HepG2 (cell line): ENCODE data around the gene TIFAB. TPM values are rescaled to one million over a fixed set of nuclear protein-coding genes. Genes with fewer than 3 reads are reported as not detected.

Experiments
- CREM ChIP-seq, 2 experiments: sonication (generic) in 1 of 2; formaldehyde crosslinking in 1 of 2; IDR thresholded peaks; 2 replicates each; pipeline versions ENCODE4 v1.4.0 to v1.6.1; 2016 to 2020; ENCODE audit warnings: antibody characterized with exemption in 1 of 2, mild to moderate bottlenecking in 1 of 2, missing genetic modification reagents in 1 of 2
- GTF2F1 ChIP-seq: fragments of 150-350 bp; IDR thresholded peaks from 2 replicates; pipeline ENCODE4 v1.6.1; 2014; ENCODE audit warnings: low read length
- HBP1 ChIP-seq: IDR thresholded peaks from 2 replicates; pipeline ENCODE4 v1.6.1; 2016; ENCODE audit warnings: low read depth, control low read depth
- HES4 ChIP-seq: sonication (generic); formaldehyde crosslinking; IDR thresholded peaks from 2 replicates; pipeline ENCODE4 v1.9.0; 2021; ENCODE audit warnings: mild to moderate bottlenecking, missing genetic modification reagents, borderline replicate concordance
- MATR3 ChIP-seq: sonication (generic); formaldehyde crosslinking; IDR thresholded peaks from 2 replicates; pipeline ENCODE4 v1.4.0; 2020; ENCODE audit warnings: missing genetic modification reagents
- NFAT5 ChIP-seq: sonication (generic); formaldehyde crosslinking; IDR thresholded peaks from 2 replicates; pipeline ENCODE4 v1.4.0; 2020; ENCODE audit warnings: missing genetic modification reagents
- NFKBIZ ChIP-seq: IDR thresholded peaks from 2 replicates; pipeline ENCODE4 v1.6.1; 2018; ENCODE audit warnings: missing genetic modification reagents, missing compliant biosample characterization
- NRL ChIP-seq: sonication (generic); formaldehyde crosslinking; IDR thresholded peaks from 2 replicates; pipeline ENCODE4 v1.5.0; 2020; ENCODE audit warnings: missing genetic modification reagents, mild to moderate bottlenecking, moderate library complexity, borderline replicate concordance
- POLR2G ChIP-seq: fragments of 200-400 bp; formaldehyde crosslinking; IDR thresholded peaks from 2 replicates; pipeline ENCODE4 v1.6.1; 2018; ENCODE audit warnings: mild to moderate bottlenecking, low read depth, low read length, moderate library complexity
- RBM39 ChIP-seq: fragments of 200-400 bp; formaldehyde crosslinking; IDR thresholded peaks from one replicate; pipeline ENCODE4 v1.6.1; 2018; ENCODE audit warnings: antibody characterized with exemption, mild to moderate bottlenecking, low read depth, low read length; ENCODE audit not compliant: poor library complexity, severe bottlenecking
- SMC3 ChIP-seq: IDR thresholded peaks from 2 replicates; pipeline ENCODE4 v1.6.1; 2011; ENCODE audit warnings: low read length, improper control_type of control experiment
- TEF ChIP-seq: sonication (generic); formaldehyde crosslinking; IDR thresholded peaks from 2 replicates; pipeline ENCODE4 v1.5.0; 2020; ENCODE audit warnings: missing genetic modification reagents
- TOPORS ChIP-seq: sonication (generic); formaldehyde crosslinking; IDR thresholded peaks from 2 replicates; pipeline ENCODE4 v1.8.0; 2023; ENCODE audit warnings: mild to moderate bottlenecking, missing genetic modification reagents
- ZNF10 ChIP-seq: sonication (generic); formaldehyde crosslinking; IDR thresholded peaks from 2 replicates; pipeline ENCODE4 v1.4.0; 2020; ENCODE audit warnings: mild to moderate bottlenecking, low read depth, missing genetic modification reagents, borderline replicate concordance
- ZNF333 ChIP-seq: sonication (generic); formaldehyde crosslinking; IDR thresholded peaks from 2 replicates; pipeline ENCODE4 v1.4.0; 2020; ENCODE audit warnings: mild to moderate bottlenecking, missing genetic modification reagents, borderline replicate concordance
- ZNF367 ChIP-seq: sonication (generic); formaldehyde crosslinking; IDR thresholded peaks from 2 replicates; pipeline ENCODE4 v1.4.0; 2020; ENCODE audit warnings: missing genetic modification reagents, borderline replicate concordance
- ZNF572 ChIP-seq: sonication (generic); formaldehyde crosslinking; IDR thresholded peaks from 2 replicates; pipeline ENCODE4 v1.5.1; 2020; ENCODE audit warnings: mild to moderate bottlenecking, missing genetic modification reagents
- ZNF605 ChIP-seq: sonication (generic); formaldehyde crosslinking; IDR thresholded peaks from 2 replicates; pipeline ENCODE4 v1.8.0; 2022; ENCODE audit warnings: mild to moderate bottlenecking, missing genetic modification reagents
- ZNF660 ChIP-seq: sonication (generic); formaldehyde crosslinking; IDR thresholded peaks from 2 replicates; pipeline ENCODE4 v1.5.1; 2020; ENCODE audit warnings: mild to moderate bottlenecking, low read depth, missing genetic modification reagents, borderline replicate concordance
- ZNF703 ChIP-seq: sonication (generic); formaldehyde crosslinking; IDR thresholded peaks from 2 replicates; pipeline ENCODE4 v1.5.1; 2020; ENCODE audit warnings: missing genetic modification reagents, mild to moderate bottlenecking, moderate library complexity, borderline replicate concordance
- ZNF709 ChIP-seq: sonication (generic); formaldehyde crosslinking; IDR thresholded peaks from 2 replicates; pipeline ENCODE4 v1.5.0; 2020; ENCODE audit warnings: mild to moderate bottlenecking, missing genetic modification reagents
- ZNF788 ChIP-seq: sonication (generic); formaldehyde crosslinking; IDR thresholded peaks from 2 replicates; pipeline ENCODE4 v1.5.0; 2020; ENCODE audit warnings: mild to moderate bottlenecking, missing genetic modification reagents, borderline replicate concordance
- ZSCAN12 ChIP-seq: sonication (generic); formaldehyde crosslinking; IDR thresholded peaks from 2 replicates; pipeline ENCODE4 v1.9.0; 2021; ENCODE audit warnings: mild to moderate bottlenecking, missing genetic modification reagents
- polyA plus RNA-seq, 8 experiments: library from polyadenylated mRNA; depleted of rRNA in 3 of 8; stranded (reverse) in 7 of 8; unstranded in 1 of 8; fragments of >200 nt; fragmentation: Illumina TruSeq in 4 of 8; extraction: Trizol in 4 of 8; gene quantifications; 2 replicates each; pipeline versions ENCODE4 v1.2.1 to v1.2.3, GENCODE V29; 2011 to 2016; ENCODE audit warnings: low read depth in 4 of 8, missing spikeins in 1 of 8, mixed read lengths in 1 of 8; ENCODE audit not compliant: insufficient read depth in 1 of 8
- total RNA-seq, 5 experiments: library from RNA; depleted of rRNA; stranded (reverse); fragments of >200 nt; fragmentation: Illumina TruSeq; extraction: Trizol; gene quantifications; 2 replicates each; pipeline ENCODE4 v1.2.3, GENCODE V29; 2016; ENCODE audit warnings: low read depth in 1 of 5

The TIFAB gene
- total and polyA plus RNA-seq, 2 of the 13 experiments (the other 11 are each of a cell fraction or from before 2014, with no cell fraction given) = not detected

GRCh38 chr5:135482381-135482933 is 30.3 kb upstream of the TIFAB start (continued):
- TF ChIP-seq NFAT5 (CRISPR knock-in tag) (no peak), POLR2G (no peak), CREM (IDR thresholded peaks at IDR 0.05) (peak; percentile 57; the same call in 1 of the 2 replicates), CREM (CRISPR knock-in tag; IDR thresholded peaks at IDR 0.05) (no peak), ZNF660 (no peak), ZNF709 (CRISPR knock-in tag) (no peak), SMC3 (peak; percentile 14; the same call in 1 of the 2 replicates), NFKBIZ (CRISPR knock-in tag) (0 out of 2 replicates have a peak, but pooled peaks have one; percentile 72), HBP1 (CRISPR knock-in tag) (no peak), ZNF333 (CRISPR knock-in tag) (no peak), GTF2F1 (no peak), TEF (no peak), TOPORS (CRISPR knock-in tag) (no peak), ZNF367 (CRISPR knock-in tag) (no peak), HES4 (CRISPR knock-in tag) (no peak), ZNF605 (CRISPR knock-in tag) (no peak), ZNF788 (CRISPR knock-in tag) (peak; percentile 45; the same call in 1 of the 2 replicates), ZNF10 (CRISPR knock-in tag) (no peak), ZNF572 (CRISPR knock-in tag) (no peak), NRL (CRISPR knock-in tag) (no peak), RBM39 (no peak), ZSCAN12 (CRISPR knock-in tag) (no peak), ZNF703 (CRISPR knock-in tag) (no peak), MATR3 (no peak)
